Breast epithelium (tissue), 4 donors: ENCODE results near the gene ESCO1. TPM values are rescaled to one million over a fixed set of nuclear protein-coding genes. Genes with fewer than 3 reads are reported as not detected.
"Not testable (repeated sequence)": the region's sequence is repeated elsewhere in the genome, so short reads cannot be mapped to it uniquely, and the experiment has no call there.

ENCODE experiments used
- DNase-seq, 2 donors: peaks; one replicate each; pipeline ENCODE4 v3.0.0-alpha.2; 2019; ENCODE audit warnings: low spot score in 2 of 2
- H3K27ac ChIP-seq, 2 donors: fragments of 200-600 bp; sonication (generic) in 1 of 2; one replicate each; pipeline ENCODE4 v1.5.1; 2016 to 2019; ENCODE audit warnings: mild to moderate bottlenecking in 1 of 2
- H3K27me3 ChIP-seq, 2 donors: fragments of 200-600 bp; sonication (generic) in 1 of 2; one replicate each; pipeline versions ENCODE4 v1.5.1 to v1.6.0; 2017 to 2019; ENCODE audit warnings: control low read depth in 1 of 2, mild to moderate bottlenecking in 1 of 2
- H3K36me3 ChIP-seq: fragments of 200-600 bp; one replicate; pipeline ENCODE4 v1.5.1; 2019
- H3K4me1 ChIP-seq, 2 donors: fragments of 200-600 bp; sonication (generic); one replicate each; pipeline ENCODE4 v1.5.1; 2016 to 2019; ENCODE audit warnings: control low read depth in 1 of 2
- H3K4me3 ChIP-seq, 3 donors: fragments of 200-600 bp; sonication (generic); 1 replicate in 2 of 3; 2 replicates in 1 of 3; pipeline ENCODE4 v1.5.1; 2016 to 2019; ENCODE audit warnings: mild to moderate bottlenecking in 3 of 3, moderate library complexity in 2 of 3
- H3K9me3 ChIP-seq, 2 donors: fragments of 200-600 bp; sonication (generic) in 1 of 2; one replicate each; pipeline ENCODE4 v1.5.1; 2016 to 2019; ENCODE audit warnings: control low read depth in 1 of 2
- POLR2A ChIP-seq: fragments of 450-650 bp; IDR thresholded peaks from one replicate; pipeline ENCODE4 v1.6.1; 2016; ENCODE audit warnings: antibody characterized with exemption, mild to moderate bottlenecking, moderate library complexity
- POLR2AphosphoS5 ChIP-seq, 3 donors: sonication (generic); formaldehyde crosslinking; IDR thresholded peaks; one replicate each; pipeline ENCODE4 v1.6.1; 2017; ENCODE audit warnings: antibody characterized with exemption in 3 of 3
- intact Hi-C: fragments of 100-400 bp; cut with DNase I; formaldehyde crosslinking; loops from one replicate; pipeline ENCODE4 v1.15.1; 2023; ENCODE audit warnings: low total_unique reads
- total RNA-seq, 3 donors: library from RNA; depleted of rRNA; stranded (reverse); fragments of >200 nt; gene quantifications; one replicate each; pipeline ENCODE4 v1.1.0, GENCODE V29; 2016
- TF ChIP-seq, protein P1 (sequence below), 3 donors: fragments of 450-650 bp; IDR thresholded peaks; one replicate each; pipeline ENCODE4 v1.5.1; 2016 to 2017; ENCODE audit warnings: antibody characterized with exemption in 3 of 3, mild to moderate bottlenecking in 3 of 3, moderate library complexity in 3 of 3

ESCO1 gene
- total RNA-seq: 10 to 100 TPM; 14.2 to 28.2 (median 18.4) TPM

GRCh38 chr18:21600526-21601410, at the start of gene ESCO1:
TSS of gene ESCO1 (minus strand) at chr18:21600704. CDS start at chr18:21574843, 25,861 bp downstream.
- TF ChIP-seq, protein P1, sequence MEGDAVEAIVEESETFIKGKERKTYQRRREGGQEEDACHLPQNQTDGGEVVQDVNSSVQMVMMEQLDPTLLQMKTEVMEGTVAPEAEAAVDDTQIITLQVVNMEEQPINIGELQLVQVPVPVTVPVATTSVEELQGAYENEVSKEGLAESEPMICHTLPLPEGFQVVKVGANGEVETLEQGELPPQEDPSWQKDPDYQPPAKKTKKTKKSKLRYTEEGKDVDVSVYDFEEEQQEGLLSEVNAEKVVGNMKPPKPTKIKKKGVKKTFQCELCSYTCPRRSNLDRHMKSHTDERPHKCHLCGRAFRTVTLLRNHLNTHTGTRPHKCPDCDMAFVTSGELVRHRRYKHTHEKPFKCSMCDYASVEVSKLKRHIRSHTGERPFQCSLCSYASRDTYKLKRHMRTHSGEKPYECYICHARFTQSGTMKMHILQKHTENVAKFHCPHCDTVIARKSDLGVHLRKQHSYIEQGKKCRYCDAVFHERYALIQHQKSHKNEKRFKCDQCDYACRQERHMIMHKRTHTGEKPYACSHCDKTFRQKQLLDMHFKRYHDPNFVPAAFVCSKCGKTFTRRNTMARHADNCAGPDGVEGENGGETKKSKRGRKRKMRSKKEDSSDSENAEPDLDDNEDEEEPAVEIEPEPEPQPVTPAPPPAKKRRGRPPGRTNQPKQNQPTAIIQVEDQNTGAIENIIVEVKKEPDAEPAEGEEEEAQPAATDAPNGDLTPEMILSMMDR (IDR thresholded peaks at IDR 0.05): peak; percentile 96 to 99 (median 99)
- peak; percentile 84 for TF ChIP-seq POLR2A
- TF ChIP-seq POLR2AphosphoS5 (IDR thresholded peaks at IDR 0.05): peak; percentile 95 to 98 (median 97)
- peak within 1 kb of the TSS; percentile 95 to 99 for H3K27ac ChIP-seq
- peak within 1 kb of the TSS; percentile 64 to 79 (median 75) for H3K4me3 ChIP-seq
- H3K9me3 ChIP-seq: no peaks in the 10 kb centered on the region
- H3K36me3 ChIP-seq: no peaks in the 10 kb centered on the region
- intact Hi-C loops: no loop called here
- peak; percentile 93 to 96 for DNase-seq
- H3K27me3 ChIP-seq: no peaks in the 10 kb centered on the region
- H3K4me1 ChIP-seq: peaks cover 0 to 11% of the 10 kb centered on the region in 2 donors

DNA sequence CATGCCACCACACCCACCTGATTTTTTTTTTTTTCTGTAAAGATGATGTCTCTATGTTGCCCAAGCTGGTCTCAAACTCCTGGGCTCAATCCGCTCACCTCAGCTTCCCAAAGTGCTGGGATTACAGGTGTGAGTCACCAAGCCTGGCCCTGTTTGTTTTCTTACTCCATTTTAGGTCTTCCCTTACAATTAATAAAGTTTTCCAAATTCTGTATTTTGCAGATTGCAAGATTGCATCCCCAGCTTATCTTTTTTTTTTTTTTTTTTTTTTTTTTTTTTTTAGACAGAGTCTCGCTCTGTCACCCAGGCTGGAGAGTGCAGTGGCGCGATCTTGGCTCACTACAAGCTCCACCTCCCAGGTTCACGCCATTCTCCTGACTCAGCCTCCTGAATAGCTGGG, 39.9 kb upstream of the ESCO1 start:
- H3K4me1 ChIP-seq, H3K27ac ChIP-seq, H3K4me3 ChIP-seq, H3K9me3 ChIP-seq, DNase-seq, H3K36me3 ChIP-seq, H3K27me3 ChIP-seq, intact Hi-C loops: not testable (repeated sequence)

GRCh38 chr18:21638822-21639221, 38.3 kb upstream of the ESCO1 start:
- Histone ChIP-seq H3K27ac (no peak overlapping the region), H3K36me3 (no peaks in the 10 kb centered on the region), H3K9me3 (no peaks in the 10 kb centered on the region), H3K4me1 (no peaks in the 10 kb centered on the region), H3K4me3 (no peak overlapping the region), H3K27me3 (no peaks in the 10 kb centered on the region)
- TF ChIP-seq POLR2A: no peak
- TF ChIP-seq POLR2AphosphoS5 (IDR thresholded peaks at IDR 0.05): no peak
- TF ChIP-seq, protein P1 (IDR thresholded peaks at IDR 0.05): no peak
- no peak for DNase-seq
- intact Hi-C loops: no loop called here

DNA sequence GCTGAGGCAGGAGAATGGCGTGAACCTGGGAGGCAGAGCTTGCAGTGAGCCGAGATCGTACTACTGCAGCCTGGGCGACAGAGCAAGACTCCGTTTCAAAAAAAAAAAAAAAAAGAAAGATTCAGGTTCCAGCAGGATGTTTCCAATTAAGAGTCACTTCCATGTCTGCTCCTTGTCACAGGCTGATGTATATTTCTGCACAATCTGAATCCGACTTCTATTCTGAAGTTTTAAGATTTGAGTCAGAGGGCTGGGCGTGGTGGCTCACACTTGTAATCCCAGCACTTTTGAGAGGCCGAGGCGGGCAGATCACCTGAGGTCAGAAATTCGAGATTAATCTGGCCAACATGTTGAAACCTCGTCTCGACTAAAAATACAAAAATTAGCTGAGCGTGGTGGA, 36.3 kb upstream of the ESCO1 start:
- Histone ChIP-seq H3K4me3 (no peak overlapping the region), H3K27ac (no peak overlapping the region), H3K36me3 (no peaks in the 10 kb centered on the region), H3K9me3 (no peaks in the 10 kb centered on the region), H3K4me1 (no peaks in the 10 kb centered on the region), H3K27me3 (no peaks in the 10 kb centered on the region)
- TF ChIP-seq POLR2AphosphoS5 (IDR thresholded peaks at IDR 0.05) (no peak), POLR2A (no peak)
- TF ChIP-seq, protein P1 (IDR thresholded peaks at IDR 0.05): no peak
- intact Hi-C loops: no loop called here
- no peak for DNase-seq

DNA sequence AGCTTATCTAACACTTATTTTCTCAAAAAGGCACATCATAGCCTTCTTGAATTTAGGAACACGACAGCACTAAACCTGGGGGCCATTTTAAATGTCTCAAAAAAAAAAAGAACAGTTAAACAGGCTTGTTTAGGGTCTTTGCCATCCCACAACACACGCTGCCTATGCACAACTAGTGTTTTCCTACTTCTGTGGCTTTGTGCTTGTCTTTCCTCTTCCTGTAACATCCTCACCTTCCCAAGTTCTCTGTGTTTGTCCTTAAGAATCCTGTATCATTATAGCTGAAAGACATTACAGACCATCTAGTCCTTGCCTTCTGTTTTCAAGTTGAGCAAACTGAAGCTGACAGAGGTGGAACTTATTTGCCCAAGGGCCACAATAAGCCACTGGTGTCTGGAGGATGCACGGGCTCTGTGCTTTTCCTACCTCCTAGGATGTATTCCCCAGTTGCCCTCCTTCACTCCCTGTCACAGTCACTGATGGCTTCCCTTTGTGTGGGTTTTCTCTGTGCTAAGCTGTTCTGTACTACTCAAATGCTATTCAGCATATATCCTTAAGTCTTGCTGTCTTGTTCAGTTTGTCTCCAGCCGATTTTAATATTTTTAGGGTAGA, 34.2 kb upstream of the ESCO1 start:
- H3K9me3 ChIP-seq: no peaks in the 10 kb centered on the region
- no peak for TF ChIP-seq POLR2AphosphoS5 (IDR thresholded peaks at IDR 0.05)
- no peak for TF ChIP-seq POLR2A
- TF ChIP-seq, protein P1 (IDR thresholded peaks at IDR 0.05): no peak

More for the DNA sequence above, 34.2 kb upstream of the ESCO1 start:
- DNase-seq: no peak
- Histone ChIP-seq H3K36me3 (no peaks in the 10 kb centered on the region), H3K27ac (no peak overlapping the region), H3K27me3 (no peaks in the 10 kb centered on the region), H3K4me1 (no peaks in the 10 kb centered on the region), H3K4me3 (no peak overlapping the region)
- intact Hi-C loops: no loop called here
